Pancreas (tissue), 10 donors: ENCODE results near the gene NPIPB2. TPM values are rescaled to one million over a fixed set of nuclear protein-coding genes. Genes with fewer than 3 reads are reported as not detected.
A peak's percentile ranks its signal among the peaks of the same experiment; 100 is the strongest.

Experiments used
- ATAC-seq, 4 donors: fragments of 200-7000 bp; cut with Tn5 transposase; one replicate each; pipeline versions ENCODE4 v1.8.0 to v1.9.1; 2020; ENCODE audit warnings: mild to moderate bottlenecking in 4 of 4, moderate library complexity in 4 of 4
- DNase-seq, 6 donors: peaks; one replicate each; pipeline ENCODE4 v3.0.0-alpha.2; 2020
- FAIRE-seq: peaks from 2 replicates; lab custom pipeline; 2012; peaks lifted over from hg19 to GRCh38; lab: Jason Lieb, UNC
- H3K27ac ChIP-seq, 4 donors: fragments of 200-600 bp; sonication (generic); 1 replicate in 3 of 4; 2 replicates in 1 of 4; pipeline versions ENCODE4 v1.5.0 to v1.8.0; 2020
- H3K27me3 ChIP-seq, 4 donors: fragments of 200-600 bp; one replicate each; pipeline ENCODE4 v1.8.0; 2021
- H3K36me3 ChIP-seq, 3 donors: fragments of 200-600 bp; sonication (generic) in 1 of 3; one replicate each; pipeline versions ENCODE4 v1.5.0 to v1.8.0; 2020 to 2021
- H3K4me1 ChIP-seq, 3 donors: fragments of 200-600 bp; one replicate each; pipeline ENCODE4 v1.8.0; 2021
- H3K4me3 ChIP-seq, 4 donors: fragments of 200-600 bp; sonication (generic) in 2 of 4; one replicate each; pipeline versions ENCODE4 v1.5.0 to v1.8.0; 2020 to 2021
- H3K9me3 ChIP-seq, 4 donors: fragments of 200-600 bp; one replicate each; pipeline ENCODE4 v1.8.0; 2021
- WGBS, 2 donors: extraction: QIAGEN DNeasy Blood & Tissue Kit; methylation state at CpG; one replicate each; pipeline ENCODE4 v1.1.7; 2013; 5-methylcytosine and 5-hydroxymethylcytosine counted together
- intact Hi-C, 3 donors: fragments of 100-400 bp; cut with DNase I; formaldehyde crosslinking; loops; one replicate each; pipeline versions ENCODE4 v1.11.1 to v1.14.2; 2022
- polyA plus RNA-seq, 2 donors: library from polyadenylated mRNA; stranded (reverse); fragments of 200-250 nt; gene quantifications; one replicate each; pipeline ENCODE4 v1.2.3, GENCODE V29; 2013
- total RNA-seq, 6 donors: library from RNA; stranded (reverse); fragmentation: NEBNext Ultra II Directional in 4 of 6; extraction: Animal tissue kit (Norgen Biotek cat#: 25700) in 4 of 6; gene quantifications; one replicate each; pipeline versions ENCODE4 v1.2.1 to v1.2.4, GENCODE V29; 2021 to 2023
- TF ChIP-seq, protein P1 (sequence below), 4 donors: fragments of 200-600 bp; sonication (generic) in 3 of 4; IDR thresholded peaks; one replicate each; pipeline versions ENCODE4 v1.5.0 to v1.8.0; 2021; ENCODE audit warnings: antibody characterized with exemption in 4 of 4
- donor health status: healthy with polysubstance abuse.
- donor health status: DM: no; HTN: no; CAD: no; lungs with moderate emphysema.
- donor health status: DM: no; HTN: no; CAD: no.
- donor health status: control.
- donor health status: control.
- donor health status: Bipolar disorder and iron deficiency.
- donor health status: DM: yes; HTN: yes; CAD: no.
- donor health status: DM: no; HTN: no; CAD: no.
- donor health status: DM: no; HTN: no; CAD: no.
- donor health status: DM: yes; HTN: yes; CAD: no.

Gene NPIPB2
- total and polyA plus RNA-seq, 8 donors, result 0.92 to 10.0 (median 4.6) TPM

DNA sequence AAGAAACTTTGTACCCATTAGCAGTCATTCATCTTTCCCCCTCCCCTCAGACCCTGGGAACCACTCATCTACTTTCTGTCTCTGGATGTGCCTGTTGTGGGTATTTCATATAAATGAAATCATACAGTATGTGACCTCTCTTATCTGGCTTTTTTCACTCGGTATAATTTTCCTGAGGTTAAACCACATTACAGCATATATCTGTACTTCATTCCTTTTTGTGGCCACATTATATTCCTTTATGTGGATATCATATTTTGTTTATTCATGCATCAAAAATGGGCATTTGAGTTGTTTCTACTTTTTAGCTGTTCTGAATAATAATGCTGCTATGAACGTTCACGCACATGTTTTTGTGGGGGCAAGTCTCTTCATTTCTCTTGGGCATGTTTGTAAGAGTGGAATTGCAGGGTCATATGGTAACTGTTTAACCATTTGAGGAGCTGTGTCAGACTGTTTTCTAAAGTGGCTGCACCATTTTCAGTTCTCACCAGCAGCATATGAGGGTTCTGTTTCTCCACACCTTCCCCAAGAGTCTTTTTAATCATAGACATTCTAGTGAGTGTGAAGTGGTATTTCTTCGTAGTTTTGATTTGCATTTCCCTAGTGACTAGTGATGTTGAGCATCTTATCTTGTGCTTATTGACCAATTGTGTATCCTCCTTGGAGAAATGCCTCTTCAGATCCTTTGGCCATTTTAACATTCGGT lies 38.4 kb upstream of the NPIPB2 start:
- Histone ChIP-seq H3K4me1 (peaks cover 0 to 4% (median 0%) of the 10 kb centered on the region in 3 donors), H3K27me3 (no peaks in the 10 kb centered on the region), H3K9me3 (no peaks in the 10 kb centered on the region), H3K27ac (no peak overlapping the region), H3K36me3 (no peaks in the 10 kb centered on the region), H3K4me3 (no peak overlapping the region)
- 77 to 84% methylated on average over 5 of the region's 5 CpGs for WGBS, 2 donors
- intact Hi-C loops, result no loop called here
- FAIRE-seq, result no peak
- ATAC-seq, result no peak
- TF ChIP-seq, protein P1, sequence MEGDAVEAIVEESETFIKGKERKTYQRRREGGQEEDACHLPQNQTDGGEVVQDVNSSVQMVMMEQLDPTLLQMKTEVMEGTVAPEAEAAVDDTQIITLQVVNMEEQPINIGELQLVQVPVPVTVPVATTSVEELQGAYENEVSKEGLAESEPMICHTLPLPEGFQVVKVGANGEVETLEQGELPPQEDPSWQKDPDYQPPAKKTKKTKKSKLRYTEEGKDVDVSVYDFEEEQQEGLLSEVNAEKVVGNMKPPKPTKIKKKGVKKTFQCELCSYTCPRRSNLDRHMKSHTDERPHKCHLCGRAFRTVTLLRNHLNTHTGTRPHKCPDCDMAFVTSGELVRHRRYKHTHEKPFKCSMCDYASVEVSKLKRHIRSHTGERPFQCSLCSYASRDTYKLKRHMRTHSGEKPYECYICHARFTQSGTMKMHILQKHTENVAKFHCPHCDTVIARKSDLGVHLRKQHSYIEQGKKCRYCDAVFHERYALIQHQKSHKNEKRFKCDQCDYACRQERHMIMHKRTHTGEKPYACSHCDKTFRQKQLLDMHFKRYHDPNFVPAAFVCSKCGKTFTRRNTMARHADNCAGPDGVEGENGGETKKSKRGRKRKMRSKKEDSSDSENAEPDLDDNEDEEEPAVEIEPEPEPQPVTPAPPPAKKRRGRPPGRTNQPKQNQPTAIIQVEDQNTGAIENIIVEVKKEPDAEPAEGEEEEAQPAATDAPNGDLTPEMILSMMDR (IDR thresholded peaks at IDR 0.05), result no peak
- no peak for DNase-seq

DNA sequence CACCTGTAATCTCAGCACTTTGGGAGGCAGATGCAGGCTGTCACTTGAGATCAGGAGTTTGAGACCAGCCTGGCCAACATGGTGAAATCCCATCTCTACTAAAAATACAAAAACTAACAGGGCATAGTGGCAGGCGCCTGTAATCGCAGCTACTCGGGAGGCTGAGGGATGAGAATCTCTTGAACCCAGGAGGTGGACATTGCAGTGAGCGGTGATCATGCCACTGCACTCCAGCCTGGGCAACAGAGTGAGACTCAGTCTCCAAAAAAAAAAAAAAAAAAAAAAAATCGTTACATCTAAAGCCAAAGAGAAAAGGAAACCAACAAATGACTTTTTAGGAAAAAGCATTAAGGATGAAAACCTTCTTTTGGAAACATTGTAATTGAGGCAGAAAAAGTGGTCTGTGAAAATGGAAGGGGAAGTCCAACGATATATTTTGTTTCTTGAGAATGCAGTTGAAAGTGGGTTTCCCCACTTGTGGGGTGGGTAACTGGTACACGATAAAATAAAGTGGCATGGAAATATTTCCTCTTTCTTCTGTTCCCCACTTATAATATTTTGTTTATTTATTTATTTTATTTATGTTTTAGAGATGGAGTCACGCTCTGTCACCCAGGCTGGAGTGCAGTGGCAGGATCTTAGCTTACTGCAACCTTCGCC lies 37.3 kb upstream of the NPIPB2 start:
- peaks cover 0 to 4% (median 0%) of the 10 kb centered on the region in 3 donors for H3K4me1 ChIP-seq
- intact Hi-C loops, result no loop called here
- DNase-seq (no peak), ATAC-seq (no peak), FAIRE-seq (no peak)
- H3K4me3 ChIP-seq, result no peak overlapping the region
- no peak overlapping the region for H3K27ac ChIP-seq
- H3K27me3 ChIP-seq, result no peaks in the 10 kb centered on the region
- no peaks in the 10 kb centered on the region for H3K36me3 ChIP-seq
- TF ChIP-seq, protein P1 (IDR thresholded peaks at IDR 0.05), result no peak
- 77 to 86% methylated on average over 9 of the region's 9 CpGs for WGBS, 2 donors
- no peaks in the 10 kb centered on the region for H3K9me3 ChIP-seq

DNA sequence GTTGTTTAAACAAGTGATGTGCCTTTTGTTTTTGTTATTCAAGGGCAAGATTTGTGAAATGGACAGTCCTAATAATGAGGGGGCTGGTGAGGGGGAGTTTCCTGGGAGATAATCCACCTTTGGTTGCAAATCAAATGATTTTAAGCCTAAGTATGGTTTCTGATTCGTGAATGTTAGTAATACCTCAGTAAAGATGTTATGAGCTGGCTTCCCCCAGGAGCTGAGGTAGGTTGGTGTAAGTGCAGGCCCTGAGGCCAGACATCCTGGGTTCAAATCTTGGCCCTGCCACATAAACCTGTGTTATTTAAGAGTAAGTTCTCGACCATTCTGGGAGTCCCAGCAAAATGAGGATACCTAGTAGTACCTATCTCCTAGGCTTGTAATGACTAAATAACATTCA lies 36.2 kb upstream of the NPIPB2 start:
- FAIRE-seq (no peak), ATAC-seq (no peak), DNase-seq (no peak)
- H3K9me3 ChIP-seq, result no peaks in the 10 kb centered on the region
- H3K36me3 ChIP-seq, result no peaks in the 10 kb centered on the region
- no peak overlapping the region for H3K27ac ChIP-seq
- H3K4me3 ChIP-seq, result no peak overlapping the region
- H3K4me1 ChIP-seq, result peaks cover 0 to 4% (median 0%) of the 10 kb centered on the region in 3 donors
- no peaks in the 10 kb centered on the region for H3K27me3 ChIP-seq
- TF ChIP-seq, protein P1 (IDR thresholded peaks at IDR 0.05), result no peak
- intact Hi-C loops, result no loop called here
- 73 to 77% methylated on average over 2 of the region's 2 CpGs for WGBS, 2 donors

DNA sequence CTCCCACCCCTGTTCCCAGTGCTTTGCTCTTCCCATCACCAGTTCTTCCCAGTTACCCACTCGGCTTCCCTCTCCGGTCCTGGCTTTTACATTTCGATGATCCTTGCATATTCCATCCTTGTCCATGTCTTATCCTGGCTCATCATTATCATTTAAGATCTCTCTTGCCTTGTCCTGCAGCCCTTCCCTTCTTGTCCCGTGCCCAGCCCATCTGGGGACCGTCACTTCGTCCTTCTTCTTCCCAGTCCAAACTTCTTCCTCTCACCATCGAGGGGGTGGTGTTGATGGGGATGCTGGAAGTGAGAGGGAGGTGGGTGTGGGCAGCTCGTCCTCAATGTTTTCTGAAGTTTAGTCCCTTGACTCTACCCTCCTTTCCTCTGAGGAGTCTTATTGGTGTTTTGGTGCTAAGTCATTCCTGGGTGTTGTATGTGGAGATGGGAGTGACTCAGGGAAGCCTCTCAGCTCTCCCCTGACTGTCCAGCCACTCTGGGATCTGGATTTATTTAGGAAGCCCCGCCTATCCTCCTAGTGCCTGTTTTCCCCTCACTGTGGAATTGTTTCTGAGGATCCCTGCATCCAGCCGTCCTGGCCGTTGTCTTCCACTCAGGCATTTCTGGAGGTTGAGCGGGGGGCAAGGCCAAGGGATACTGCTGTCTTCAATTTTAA lies 35.7 kb upstream of the NPIPB2 start:
- Histone ChIP-seq H3K27ac (no peak overlapping the region), H3K36me3 (no peaks in the 10 kb centered on the region), H3K4me1 (peaks cover 0 to 4% (median 0%) of the 10 kb centered on the region in 3 donors), H3K27me3 (no peaks in the 10 kb centered on the region), H3K9me3 (no peaks in the 10 kb centered on the region), H3K4me3 (peak overlapping the region; percentile 88 to 98 (median 96))
- peak in 2 of 4 donors; percentile 17 to 24 for ATAC-seq
- 27 to 39% methylated on average over 12 of the region's 12 CpGs for WGBS, 2 donors
- intact Hi-C loops, result no loop called here
- no peak for DNase-seq
- no peak for FAIRE-seq
- TF ChIP-seq, protein P1 (IDR thresholded peaks at IDR 0.05), result no peak
